ENCODE data around the gene RAB8B.
A peak's percentile ranks its signal among the peaks of the same experiment; 100 is the strongest.

RAB8B gene

DNA sequence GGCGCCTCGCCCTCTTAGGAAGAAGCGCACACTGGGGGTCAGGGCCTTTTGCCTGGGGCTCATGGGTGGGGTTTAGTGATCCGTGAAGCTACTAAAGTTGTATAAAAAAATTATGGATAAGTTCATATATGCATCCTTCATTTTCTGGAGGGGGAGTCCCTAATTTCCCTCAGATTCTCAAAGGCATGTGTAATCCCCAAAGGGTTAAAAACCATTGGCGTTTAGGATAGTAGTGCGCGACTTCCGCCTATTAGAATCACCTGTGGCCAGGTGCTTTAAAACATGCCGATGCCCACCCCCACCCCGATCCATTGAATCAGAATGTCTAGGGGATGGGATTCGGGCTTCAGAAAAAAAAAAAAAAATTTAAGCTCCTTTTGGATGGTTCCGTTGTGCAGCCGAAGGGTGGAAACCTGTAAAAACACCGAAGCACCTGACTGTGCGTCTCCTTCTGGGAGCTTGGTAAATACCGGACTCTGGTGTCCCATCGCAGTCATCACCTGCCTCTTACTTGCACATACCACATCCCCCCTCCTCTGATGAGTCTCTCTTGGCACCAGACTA lies 88.6 kb downstream of the RAB8B start:
- intact Hi-C loops (cut with DNase I; ENCODE audit: low total_unique reads), result loop anchor here (5.0 kb wide), 1 partner anchor 156 kb away; the partner anchor contains the start of gene LACTB
- H3K9me3 ChIP-seq, result no peaks in the 10 kb centered on the region

DNA sequence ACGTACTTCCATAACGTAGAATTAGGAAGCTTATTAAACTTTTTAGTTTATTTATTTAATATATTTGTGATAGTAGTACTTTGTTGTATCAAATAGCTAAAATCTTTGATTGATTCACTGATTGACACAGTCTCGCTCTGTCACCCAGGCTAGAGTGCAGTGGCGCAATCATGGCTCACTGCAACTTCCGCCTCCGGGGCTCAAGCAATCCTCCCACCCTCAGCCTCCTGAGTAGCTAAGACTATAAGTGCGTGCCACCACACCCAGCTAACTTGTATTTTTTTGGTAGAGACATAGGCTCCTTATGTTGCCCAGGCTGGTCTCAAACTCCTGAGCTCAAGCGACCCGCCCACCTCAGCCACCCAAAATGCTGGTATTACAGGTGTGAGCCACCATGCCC lies 93.7 kb downstream of the RAB8B start:
- Histone ChIP-seq H3K27ac (no peak overlapping the region), H3K9me3 (no peaks in the 10 kb centered on the region), H3K4me3 (no peak overlapping the region), H3K4me1 (peaks cover 0 to 7% (median 2%) of the 10 kb centered on the region in 4 donors), H3K36me3 (peaks cover 0 to 46% (median 19%) of the 10 kb centered on the region in 3 donors), H3K27me3 (no peaks in the 10 kb centered on the region)
- intact Hi-C loops (cut with DNase I; ENCODE audit: low total_unique reads), result no loop called here
- TF ChIP-seq, protein P1, sequence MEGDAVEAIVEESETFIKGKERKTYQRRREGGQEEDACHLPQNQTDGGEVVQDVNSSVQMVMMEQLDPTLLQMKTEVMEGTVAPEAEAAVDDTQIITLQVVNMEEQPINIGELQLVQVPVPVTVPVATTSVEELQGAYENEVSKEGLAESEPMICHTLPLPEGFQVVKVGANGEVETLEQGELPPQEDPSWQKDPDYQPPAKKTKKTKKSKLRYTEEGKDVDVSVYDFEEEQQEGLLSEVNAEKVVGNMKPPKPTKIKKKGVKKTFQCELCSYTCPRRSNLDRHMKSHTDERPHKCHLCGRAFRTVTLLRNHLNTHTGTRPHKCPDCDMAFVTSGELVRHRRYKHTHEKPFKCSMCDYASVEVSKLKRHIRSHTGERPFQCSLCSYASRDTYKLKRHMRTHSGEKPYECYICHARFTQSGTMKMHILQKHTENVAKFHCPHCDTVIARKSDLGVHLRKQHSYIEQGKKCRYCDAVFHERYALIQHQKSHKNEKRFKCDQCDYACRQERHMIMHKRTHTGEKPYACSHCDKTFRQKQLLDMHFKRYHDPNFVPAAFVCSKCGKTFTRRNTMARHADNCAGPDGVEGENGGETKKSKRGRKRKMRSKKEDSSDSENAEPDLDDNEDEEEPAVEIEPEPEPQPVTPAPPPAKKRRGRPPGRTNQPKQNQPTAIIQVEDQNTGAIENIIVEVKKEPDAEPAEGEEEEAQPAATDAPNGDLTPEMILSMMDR (IDR thresholded peaks at IDR 0.05), result no peak
- peak; percentile 40 to 68 for DNase-seq

More for the DNA sequence above, 88.6 kb downstream of the RAB8B start:
- Histone ChIP-seq H3K4me3 (peak overlapping the region; percentile 74 to 99), H3K27me3 (no peaks in the 10 kb centered on the region), H3K4me1 (peaks cover 0 to 9% (median 4%) of the 10 kb centered on the region in 4 donors), H3K27ac (peak overlapping the region; percentile 91 to 99), H3K36me3 (peaks cover 0 to 21% (median 0%) of the 10 kb centered on the region in 3 donors)
- TF ChIP-seq, protein P1 (IDR thresholded peaks at IDR 0.05), result no peak
- DNase-seq, result no peak

DNA sequence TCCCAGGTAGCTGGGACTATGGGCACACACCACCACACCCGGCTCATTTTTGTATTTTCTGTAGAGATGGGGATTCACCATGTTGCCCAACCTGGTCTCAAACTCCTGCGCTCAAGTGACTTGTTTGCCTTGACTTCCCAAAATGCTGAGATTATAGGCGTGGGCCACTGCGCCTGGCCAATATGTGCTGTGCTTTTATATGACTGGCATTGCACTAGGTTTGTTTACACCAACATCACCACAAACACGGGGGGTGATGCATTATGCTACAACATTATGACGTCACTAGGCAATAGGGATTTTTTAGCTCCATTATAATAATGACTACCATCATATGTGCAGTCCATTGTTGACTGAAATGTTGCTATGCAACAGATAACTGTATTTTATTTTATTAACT lies 94.9 kb downstream of the RAB8B start:
- TF ChIP-seq, protein P1 (IDR thresholded peaks at IDR 0.05), result no peak
- intact Hi-C loops (cut with DNase I; ENCODE audit: low total_unique reads), result no loop called here

DNA sequence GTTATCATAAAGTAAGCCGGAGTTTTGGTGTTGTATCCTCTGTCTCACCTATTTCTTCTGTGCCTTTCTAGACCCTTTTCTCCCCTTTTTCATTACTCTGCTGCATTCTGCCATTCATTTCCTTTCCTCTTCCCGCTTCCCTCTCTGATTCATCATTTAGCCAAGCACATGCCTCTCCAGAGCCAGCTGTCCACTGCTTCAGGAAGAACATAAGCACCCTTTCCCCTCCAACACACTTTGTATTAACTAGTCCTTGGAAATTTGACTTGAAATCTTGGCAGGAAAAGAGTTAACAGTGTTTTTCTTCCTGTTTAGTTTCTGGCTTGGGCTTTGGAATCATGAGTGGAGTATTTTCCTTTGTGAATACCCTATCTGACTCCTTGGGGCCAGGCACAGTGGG lies 97.7 kb downstream of the RAB8B start:
- no peak overlapping the region for H3K4me3 ChIP-seq
- peaks cover 0 to 36% (median 22%) of the 10 kb centered on the region in 3 donors for H3K36me3 ChIP-seq
- H3K4me1 ChIP-seq, result peaks cover 0 to 18% (median 12%) of the 10 kb centered on the region in 4 donors
- TF ChIP-seq, protein P1 (IDR thresholded peaks at IDR 0.05), result no peak
- H3K9me3 ChIP-seq, result no peaks in the 10 kb centered on the region
- H3K27me3 ChIP-seq, result no peaks in the 10 kb centered on the region
- DNase-seq, result no peak
- H3K27ac ChIP-seq, result no peak overlapping the region
- intact Hi-C loops (cut with DNase I; ENCODE audit: low total_unique reads), result no loop called here

More for the DNA sequence above, 94.9 kb downstream of the RAB8B start:
- H3K4me1 ChIP-seq, result no peaks in the 10 kb centered on the region
- H3K27me3 ChIP-seq, result no peaks in the 10 kb centered on the region
- no peak overlapping the region for H3K4me3 ChIP-seq
- H3K36me3 ChIP-seq, result peaks cover 0 to 48% (median 22%) of the 10 kb centered on the region in 3 donors
- no peaks in the 10 kb centered on the region for H3K9me3 ChIP-seq
- no peak for DNase-seq
- H3K27ac ChIP-seq, result no peak overlapping the region

DNA sequence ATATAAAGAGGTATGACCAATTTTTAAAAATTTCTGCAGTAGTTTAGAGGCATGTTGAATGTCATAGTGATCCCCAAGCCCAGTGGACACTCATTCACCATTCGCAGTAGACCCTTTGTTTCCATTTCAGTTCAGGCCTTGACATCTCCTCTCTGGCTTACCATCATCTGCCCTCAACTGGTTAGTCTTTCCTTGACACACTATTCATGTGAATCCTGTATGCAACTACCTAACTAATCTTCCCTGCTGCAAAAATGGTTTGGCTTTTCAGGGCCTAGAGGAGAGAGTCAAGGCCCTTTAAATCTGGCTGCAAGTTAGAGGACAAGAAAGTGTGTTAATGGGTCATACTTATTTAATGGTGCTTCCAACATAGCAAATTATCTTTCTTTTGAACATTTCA lies 98.9 kb downstream of the RAB8B start:
- no peak for DNase-seq
- Histone ChIP-seq H3K4me1 (peaks cover 0 to 29% (median 15%) of the 10 kb centered on the region in 4 donors), H3K4me3 (no peak overlapping the region), H3K27ac (no peak overlapping the region), H3K27me3 (no peaks in the 10 kb centered on the region), H3K9me3 (no peaks in the 10 kb centered on the region), H3K36me3 (peaks cover 0 to 36% (median 22%) of the 10 kb centered on the region in 3 donors)
- TF ChIP-seq, protein P1 (IDR thresholded peaks at IDR 0.05), result no peak
- intact Hi-C loops (cut with DNase I; ENCODE audit: low total_unique reads), result no loop called here

All from tibial artery (tissue), 4 donors.